Activated T-cell treated with anti-CD3 and anti-CD28 coated beads for 4 hours (primary cell): ENCODE data around the gene STIMATE.

Source experiments
- DNase-seq: peaks from one replicate; pipeline ENCODE4 v3.0.0-alpha.2; 2020

The STIMATE gene

GRCh38 chr3:52892625-52893311 is 4.6 kb downstream of the STIMATE start:
- peak; percentile 20 for DNase-seq

- no peak for DNase-seq
Measured at GRCh38 chr3:52892290-52892624, 5.1 kb downstream of the STIMATE start.

GRCh38 chr3:52891615-52892081 is 5.7 kb downstream of the STIMATE start:
- no peak for DNase-seq

GRCh38 chr3:52891164-52891563 is 6.2 kb downstream of the STIMATE start:
- no peak for DNase-seq

- DNase-seq = no peak
Measured at GRCh38 chr3:52890735-52891134, 6.6 kb downstream of the STIMATE start.

- DNase-seq = no peak
Measured at GRCh38 chr3:52889901-52890300, 7.4 kb downstream of the STIMATE start.

GRCh38 chr3:52887166-52887565 is 10.2 kb downstream of the STIMATE start:
- DNase-seq = no peak

- DNase-seq = no peak
Measured at GRCh38 chr3:52886049-52886730, 11.2 kb downstream of the STIMATE start.

GRCh38 chr3:52882377-52882776 is 15.0 kb downstream of the STIMATE start:
- no peak for DNase-seq

- DNase-seq = no peak
Measured at GRCh38 chr3:52881871-52882270, 15.5 kb downstream of the STIMATE start.

GRCh38 chr3:52880474-52880873 is 16.9 kb downstream of the STIMATE start:
- DNase-seq = no peak

- DNase-seq = no peak
Measured at GRCh38 chr3:52880047-52880446, 17.3 kb downstream of the STIMATE start.

GRCh38 chr3:52879581-52879980 is 17.8 kb downstream of the STIMATE start:
- no peak for DNase-seq

GRCh38 chr3:52879090-52879489 is 18.3 kb downstream of the STIMATE start:
- no peak for DNase-seq

GRCh38 chr3:52877085-52877484 is 20.3 kb downstream of the STIMATE start:
- no peak for DNase-seq

GRCh38 chr3:52874864-52875587 is 22.3 kb downstream of the STIMATE start:
- no peak for DNase-seq

GRCh38 chr3:52874160-52874701 is 23.1 kb downstream of the STIMATE start:
- no peak for DNase-seq

- no peak for DNase-seq
Measured at GRCh38 chr3:52873433-52874159, 23.8 kb downstream of the STIMATE start.

GRCh38 chr3:52872245-52872644 is 25.1 kb downstream of the STIMATE start:
- DNase-seq = no peak

GRCh38 chr3:52871761-52872160 is 25.6 kb downstream of the STIMATE start:
- DNase-seq = no peak

GRCh38 chr3:52870471-52870870 is 26.9 kb downstream of the STIMATE start:
- no peak for DNase-seq

GRCh38 chr3:52866427-52866826 is 30.9 kb downstream of the STIMATE start:
- DNase-seq = no peak

- DNase-seq = no peak
Measured at GRCh38 chr3:52865994-52866393, 31.4 kb downstream of the STIMATE start.
